ENCODE measurements around the gene PDGFC.

DNA sequence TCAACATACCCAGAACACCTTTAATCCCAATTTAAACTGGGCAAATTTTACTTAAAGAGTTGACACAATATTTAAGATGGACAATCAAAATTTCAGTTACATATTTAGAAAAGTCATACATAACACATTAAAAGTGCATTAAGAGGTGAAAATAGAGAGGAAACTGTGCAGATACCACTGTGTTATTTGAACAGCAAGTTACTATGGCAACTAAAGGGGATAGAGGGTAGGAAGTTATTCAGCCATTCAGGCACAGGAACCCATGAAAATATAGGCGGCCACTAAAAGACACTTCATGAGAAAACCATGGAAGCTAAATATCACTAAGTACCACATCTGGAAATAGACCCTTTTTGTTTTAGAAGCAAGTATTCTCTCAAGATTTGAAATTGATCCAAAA is 75.1 kb downstream of the PDGFC start:
- TF ChIP-seq, protein P1, sequence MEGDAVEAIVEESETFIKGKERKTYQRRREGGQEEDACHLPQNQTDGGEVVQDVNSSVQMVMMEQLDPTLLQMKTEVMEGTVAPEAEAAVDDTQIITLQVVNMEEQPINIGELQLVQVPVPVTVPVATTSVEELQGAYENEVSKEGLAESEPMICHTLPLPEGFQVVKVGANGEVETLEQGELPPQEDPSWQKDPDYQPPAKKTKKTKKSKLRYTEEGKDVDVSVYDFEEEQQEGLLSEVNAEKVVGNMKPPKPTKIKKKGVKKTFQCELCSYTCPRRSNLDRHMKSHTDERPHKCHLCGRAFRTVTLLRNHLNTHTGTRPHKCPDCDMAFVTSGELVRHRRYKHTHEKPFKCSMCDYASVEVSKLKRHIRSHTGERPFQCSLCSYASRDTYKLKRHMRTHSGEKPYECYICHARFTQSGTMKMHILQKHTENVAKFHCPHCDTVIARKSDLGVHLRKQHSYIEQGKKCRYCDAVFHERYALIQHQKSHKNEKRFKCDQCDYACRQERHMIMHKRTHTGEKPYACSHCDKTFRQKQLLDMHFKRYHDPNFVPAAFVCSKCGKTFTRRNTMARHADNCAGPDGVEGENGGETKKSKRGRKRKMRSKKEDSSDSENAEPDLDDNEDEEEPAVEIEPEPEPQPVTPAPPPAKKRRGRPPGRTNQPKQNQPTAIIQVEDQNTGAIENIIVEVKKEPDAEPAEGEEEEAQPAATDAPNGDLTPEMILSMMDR (IDR thresholded peaks at IDR 0.05): no peak
- TF ChIP-seq POLR2AphosphoS5 (IDR thresholded peaks at IDR 0.05) (no peak), EP300 (IDR thresholded peaks at IDR 0.05) (no peak)
